Gastroesophageal sphincter (tissue), 3 donors: ENCODE measurements around the gene ATXN3L.

Experiments used
- EP300 ChIP-seq: sonication (generic); formaldehyde crosslinking; IDR thresholded peaks from one replicate; pipeline ENCODE4 v1.6.1; 2017; ENCODE audit warnings: antibody characterized with exemption, mild to moderate bottlenecking
- POLR2A ChIP-seq, 2 donors: fragments of 450-650 bp; IDR thresholded peaks; one replicate each; pipeline ENCODE4 v1.6.1; 2017; ENCODE audit warnings: antibody characterized with exemption in 2 of 2, mild to moderate bottlenecking in 2 of 2, moderate library complexity in 1 of 2
- POLR2AphosphoS5 ChIP-seq: sonication (generic); formaldehyde crosslinking; IDR thresholded peaks from one replicate; pipeline ENCODE4 v1.6.1; 2017; ENCODE audit warnings: antibody characterized with exemption
- TF ChIP-seq, protein P1 (sequence below), 4 experiments: fragments of 200-600 bp in 2 of 4; fragments of 450-650 bp in 2 of 4; sonication (generic) in 1 of 4; IDR thresholded peaks; one replicate each; pipeline ENCODE4 v1.5.1; 2017 to 2019; ENCODE audit warnings: antibody characterized with exemption in 4 of 4, mild to moderate bottlenecking in 2 of 4, moderate library complexity in 2 of 4

GRCh38 chrX:13276991-13277390 is 42.9 kb downstream of the ATXN3L start:
- TF ChIP-seq, protein P1, sequence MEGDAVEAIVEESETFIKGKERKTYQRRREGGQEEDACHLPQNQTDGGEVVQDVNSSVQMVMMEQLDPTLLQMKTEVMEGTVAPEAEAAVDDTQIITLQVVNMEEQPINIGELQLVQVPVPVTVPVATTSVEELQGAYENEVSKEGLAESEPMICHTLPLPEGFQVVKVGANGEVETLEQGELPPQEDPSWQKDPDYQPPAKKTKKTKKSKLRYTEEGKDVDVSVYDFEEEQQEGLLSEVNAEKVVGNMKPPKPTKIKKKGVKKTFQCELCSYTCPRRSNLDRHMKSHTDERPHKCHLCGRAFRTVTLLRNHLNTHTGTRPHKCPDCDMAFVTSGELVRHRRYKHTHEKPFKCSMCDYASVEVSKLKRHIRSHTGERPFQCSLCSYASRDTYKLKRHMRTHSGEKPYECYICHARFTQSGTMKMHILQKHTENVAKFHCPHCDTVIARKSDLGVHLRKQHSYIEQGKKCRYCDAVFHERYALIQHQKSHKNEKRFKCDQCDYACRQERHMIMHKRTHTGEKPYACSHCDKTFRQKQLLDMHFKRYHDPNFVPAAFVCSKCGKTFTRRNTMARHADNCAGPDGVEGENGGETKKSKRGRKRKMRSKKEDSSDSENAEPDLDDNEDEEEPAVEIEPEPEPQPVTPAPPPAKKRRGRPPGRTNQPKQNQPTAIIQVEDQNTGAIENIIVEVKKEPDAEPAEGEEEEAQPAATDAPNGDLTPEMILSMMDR (IDR thresholded peaks at IDR 0.05) = no peak
- no peak for TF ChIP-seq EP300
- TF ChIP-seq POLR2A (IDR thresholded peaks at IDR 0.05) = no peak
- TF ChIP-seq POLR2AphosphoS5 = no peak
